Measurements from ENCODE around the gene PRPH. TPM values are rescaled to one million over a fixed set of nuclear protein-coding genes. Genes with fewer than 3 reads are reported as not detected.
"Not testable (repeated sequence)": the region's sequence is repeated elsewhere in the genome, so short reads cannot be mapped to it uniquely, and the experiment has no call there.

Gene PRPH
- total RNA-seq, 2 experiments from 2014 or later = not detected

GRCh38 chr12:49317118-49317517 is 22.2 kb downstream of the PRPH start:
- DNase-seq; H3K27me3 Mint-ChIP-seq (ENCODE audit: low read depth); H3K4me3 Mint-ChIP-seq; H3K9me3 Mint-ChIP-seq; intact Hi-C loops (cut with micrococcal nuclease); H3K36me3 Mint-ChIP-seq (ENCODE audit: low read depth); H3K27ac Mint-ChIP-seq: not testable (repeated sequence)
- H3K4me1 Mint-ChIP-seq (ENCODE audit: low read depth) = peaks cover 13% of the 10 kb centered on the region
- CTCF ChIA-PET = interaction anchor here (1.0 to 1.4 kb wide), 2 partner anchors 22 to 25 kb away, joined by 4 to 6 read pairs; partner anchors contain the start of gene PRPH

- peaks cover 10% of the 10 kb centered on the region for H3K36me3 Mint-ChIP-seq (ENCODE audit: low read depth)
- H3K4me1 Mint-ChIP-seq (ENCODE audit: low read depth) = peaks cover 17% of the 10 kb centered on the region
- H3K9me3 Mint-ChIP-seq; H3K27ac Mint-ChIP-seq; H3K27me3 Mint-ChIP-seq (ENCODE audit: low read depth); DNase-seq; intact Hi-C loops (cut with micrococcal nuclease): not testable (repeated sequence)
- peak overlapping the region; percentile 24 for H3K4me3 Mint-ChIP-seq
- CTCF ChIA-PET = interaction anchor here (0.8 to 1.2 kb wide), 2 partner anchors 15 to 27 kb away, joined by 3 read pairs; no protein-coding TSS in a partner anchor
Measured at GRCh38 chr12:49320411-49321103, 25.6 kb downstream of the PRPH start.

GRCh38 chr12:49322367-49322707 is 27.4 kb downstream of the PRPH start:
- H3K9me3 Mint-ChIP-seq = no peaks in the 10 kb centered on the region
- no peak for DNase-seq
- peak overlapping the region; percentile 98 for H3K4me3 Mint-ChIP-seq

GRCh38 chr12:49322708-49323523 is 28.0 kb downstream of the PRPH start, which contains the start of gene TROAP:
Gene TROAP (plus strand): TSS chr12:49323255. CDS start chr12:49323609, 354 bp downstream.
- peak; percentile 99 for DNase-seq
- intact Hi-C loops (cut with micrococcal nuclease) = loop anchor here (1.0 to 2.0 kb wide), 10 partner anchors 14 to 418 kb away; partner anchors contain the start of genes C1QL4, PRPF40B, SPATS2 and TMBIM6
- Mint-ChIP-seq H3K9me3 (no peaks in the 10 kb centered on the region), H3K27ac (peak within 1 kb of the TSS; percentile 91), H3K36me3 (ENCODE audit: low read depth) (peaks cover 16% of the 10 kb centered on the region), H3K4me3 (peak within 1 kb of the TSS; percentile 98), H3K27me3 (ENCODE audit: low read depth) (no peaks in the 10 kb centered on the region), H3K4me1 (ENCODE audit: low read depth) (peaks cover 17% of the 10 kb centered on the region)
- CTCF ChIA-PET = interaction anchor here (0.6 to 3.9 kb wide), 13 partner anchors 9 to 441 kb away, joined by 3 to 29 read pairs (median 4); partner anchors contain the start of genes C1QL4 and PRPH

More at GRCh38 chr12:49322367-49322707, 27.4 kb downstream of the PRPH start:
- Mint-ChIP-seq H3K27ac (peak overlapping the region; percentile 91), H3K27me3 (ENCODE audit: low read depth) (no peaks in the 10 kb centered on the region), H3K36me3 (ENCODE audit: low read depth) (peaks cover 13% of the 10 kb centered on the region), H3K4me1 (ENCODE audit: low read depth) (peaks cover 17% of the 10 kb centered on the region)
- CTCF ChIA-PET = interaction anchor here (0.7 to 3.9 kb wide), 8 partner anchors 11 to 259 kb away, joined by 3 to 29 read pairs (median 4); partner anchors contain the start of gene PRPH
- intact Hi-C loops (cut with micrococcal nuclease) = loop anchor here (1.0 to 2.0 kb wide), 6 partner anchors 20 to 418 kb away; partner anchors contain the start of genes PRPF40B, SPATS2 and TMBIM6

- no peaks in the 10 kb centered on the region for H3K9me3 Mint-ChIP-seq
- peaks cover 17% of the 10 kb centered on the region for H3K36me3 Mint-ChIP-seq (ENCODE audit: low read depth)
- intact Hi-C loops (cut with micrococcal nuclease) = loop anchor here (1.0 to 2.0 kb wide), 5 partner anchors 14 to 417 kb away; partner anchors contain the start of genes C1QL4, TMBIM6, TUBA1A and TUBA1C
- no peaks in the 10 kb centered on the region for H3K27me3 Mint-ChIP-seq (ENCODE audit: low read depth)
- no peak for DNase-seq
- CTCF ChIA-PET = interaction anchor here (1.0 to 3.9 kb wide), 8 partner anchors 13 to 191 kb away, joined by 3 to 29 read pairs (median 4); partner anchors contain the start of gene C1QL4
- peaks cover 17% of the 10 kb centered on the region for H3K4me1 Mint-ChIP-seq (ENCODE audit: low read depth)
- peak overlapping the region; percentile 98 for H3K4me3 Mint-ChIP-seq
- H3K27ac Mint-ChIP-seq = peak overlapping the region; percentile 91
Measured at GRCh38 chr12:49323524-49324097, 28.7 kb downstream of the PRPH start.

GRCh38 chr12:49325606-49326005 is 30.7 kb downstream of the PRPH start:
- no peak overlapping the region for H3K4me3 Mint-ChIP-seq
- no peaks in the 10 kb centered on the region for H3K27me3 Mint-ChIP-seq (ENCODE audit: low read depth)
- no peak for DNase-seq
- H3K36me3 Mint-ChIP-seq (ENCODE audit: low read depth) = peaks cover 26% of the 10 kb centered on the region
- CTCF ChIA-PET = interaction anchor here (1.0 to 1.3 kb wide), 4 partner anchors 22 to 103 kb away, joined by 3 to 7 read pairs (median 5); no protein-coding TSS in a partner anchor
- peaks cover 17% of the 10 kb centered on the region for H3K4me1 Mint-ChIP-seq (ENCODE audit: low read depth)
- no peak overlapping the region for H3K27ac Mint-ChIP-seq
- intact Hi-C loops (cut with micrococcal nuclease) = no loop called here
- no peaks in the 10 kb centered on the region for H3K9me3 Mint-ChIP-seq

GRCh38 chr12:49327368-49327767 is 32.4 kb downstream of the PRPH start:
- no peak for DNase-seq
- H3K4me1 Mint-ChIP-seq (ENCODE audit: low read depth) = peaks cover 2% of the 10 kb centered on the region
- no peak overlapping the region for H3K4me3 Mint-ChIP-seq
- H3K36me3 Mint-ChIP-seq (ENCODE audit: low read depth) = peaks cover 40% of the 10 kb centered on the region
- no peaks in the 10 kb centered on the region for H3K9me3 Mint-ChIP-seq
- intact Hi-C loops (cut with micrococcal nuclease) = no loop called here
- CTCF ChIA-PET = no interaction called here
- H3K27ac Mint-ChIP-seq = no peak overlapping the region
- H3K27me3 Mint-ChIP-seq (ENCODE audit: low read depth) = peaks cover 12% of the 10 kb centered on the region

GRCh38 chr12:49327887-49328286 is 32.9 kb downstream of the PRPH start:
- Mint-ChIP-seq H3K36me3 (ENCODE audit: low read depth) (peaks cover 40% of the 10 kb centered on the region), H3K27ac (no peak overlapping the region), H3K9me3 (no peaks in the 10 kb centered on the region), H3K4me3 (no peak overlapping the region), H3K4me1 (ENCODE audit: low read depth) (peaks cover 2% of the 10 kb centered on the region), H3K27me3 (ENCODE audit: low read depth) (peaks cover 17% of the 10 kb centered on the region)
- DNase-seq = no peak
- intact Hi-C loops (cut with micrococcal nuclease) = no loop called here
- CTCF ChIA-PET = no interaction called here

GRCh38 chr12:49328816-49329215 is 33.9 kb downstream of the PRPH start:
- CTCF ChIA-PET = interaction anchor here (1.3 kb wide), 1 partner anchor 9 kb away, joined by 3 read pairs; the partner anchor contains the start of gene C1QL4
- no peak overlapping the region for H3K27ac Mint-ChIP-seq
- peaks cover 34% of the 10 kb centered on the region for H3K36me3 Mint-ChIP-seq (ENCODE audit: low read depth)
- no peak overlapping the region for H3K4me3 Mint-ChIP-seq
- peaks cover 5% of the 10 kb centered on the region for H3K4me1 Mint-ChIP-seq (ENCODE audit: low read depth)
- DNase-seq = no peak
- intact Hi-C loops (cut with micrococcal nuclease) = no loop called here
- peaks cover 22% of the 10 kb centered on the region for H3K27me3 Mint-ChIP-seq (ENCODE audit: low read depth)
- H3K9me3 Mint-ChIP-seq = no peaks in the 10 kb centered on the region

GRCh38 chr12:49330032-49330619 is 35.2 kb downstream of the PRPH start:
- DNase-seq = no peak
- Mint-ChIP-seq H3K4me1 (ENCODE audit: low read depth) (peaks cover 5% of the 10 kb centered on the region), H3K36me3 (ENCODE audit: low read depth) (peaks cover 31% of the 10 kb centered on the region), H3K27me3 (ENCODE audit: low read depth) (peaks cover 33% of the 10 kb centered on the region), H3K4me3 (no peak overlapping the region), H3K9me3 (no peaks in the 10 kb centered on the region), H3K27ac (no peak overlapping the region)
- CTCF ChIA-PET = interaction anchor here (1.3 to 4.0 kb wide), 4 partner anchors 7 to 40 kb away, joined by 3 to 28 read pairs (median 14); partner anchors contain the start of gene C1QL4
- intact Hi-C loops (cut with micrococcal nuclease) = no loop called here

GRCh38 chr12:49330631-49331379 is 35.9 kb downstream of the PRPH start:
- intact Hi-C loops (cut with micrococcal nuclease) = no loop called here
- H3K4me1 Mint-ChIP-seq (ENCODE audit: low read depth) = peaks cover 10% of the 10 kb centered on the region
- peaks cover 31% of the 10 kb centered on the region for H3K36me3 Mint-ChIP-seq (ENCODE audit: low read depth)
- H3K27ac Mint-ChIP-seq = no peak overlapping the region
- peaks cover 39% of the 10 kb centered on the region for H3K27me3 Mint-ChIP-seq (ENCODE audit: low read depth)
- CTCF ChIA-PET = interaction anchor here (0.6 to 4.0 kb wide), 8 partner anchors 12 to 199 kb away, joined by 3 to 28 read pairs (median 6); partner anchors contain the start of genes PRPH and TUBA1B
- H3K9me3 Mint-ChIP-seq = no peaks in the 10 kb centered on the region
- H3K4me3 Mint-ChIP-seq = no peak overlapping the region
- no peak for DNase-seq
